ENCODE data around the gene MAZ. TPM values are rescaled to one million over a fixed set of nuclear protein-coding genes. Genes with fewer than 3 reads are reported as not detected.

The MAZ gene
- total RNA-seq, 1 donor from 2014 or later = 141 TPM

- H3K27ac ChIP-seq (ENCODE audit: low read depth, low read length) = peak overlapping the region; percentile 93
- H3K27me3 ChIP-seq (ENCODE audit: control insufficient read depth in 3 of 3, insufficient read depth in 3 of 3, low read length in 3 of 3) = no peaks in the 10 kb centered on the region
- no peak overlapping the region for H3K4me3 ChIP-seq (ENCODE audit: low read length in 3 of 3)
- peak overlapping the region; percentile 51 to 89 (median 84) for H3K9ac ChIP-seq (ENCODE audit: low read depth in 1 of 3, low read length in 3 of 3)
- no peaks in the 10 kb centered on the region for H3K9me3 ChIP-seq (ENCODE audit: control insufficient read depth in 3 of 3, low read length in 3 of 3)
- peaks cover 11 to 15% (median 14%) of the 10 kb centered on the region in 3 donors for H3K36me3 ChIP-seq (ENCODE audit: control insufficient read depth in 3 of 3, insufficient read depth in 3 of 3, low read length in 3 of 3)
- peaks cover 58 to 73% (median 70%) of the 10 kb centered on the region in 3 donors for H3K4me1 ChIP-seq (ENCODE audit: control insufficient read depth in 3 of 3, insufficient read depth in 3 of 3, low read length in 3 of 3)
Observed at GRCh38 chr16:29809850-29810698, 3.7 kb downstream of the MAZ start.

DNA sequence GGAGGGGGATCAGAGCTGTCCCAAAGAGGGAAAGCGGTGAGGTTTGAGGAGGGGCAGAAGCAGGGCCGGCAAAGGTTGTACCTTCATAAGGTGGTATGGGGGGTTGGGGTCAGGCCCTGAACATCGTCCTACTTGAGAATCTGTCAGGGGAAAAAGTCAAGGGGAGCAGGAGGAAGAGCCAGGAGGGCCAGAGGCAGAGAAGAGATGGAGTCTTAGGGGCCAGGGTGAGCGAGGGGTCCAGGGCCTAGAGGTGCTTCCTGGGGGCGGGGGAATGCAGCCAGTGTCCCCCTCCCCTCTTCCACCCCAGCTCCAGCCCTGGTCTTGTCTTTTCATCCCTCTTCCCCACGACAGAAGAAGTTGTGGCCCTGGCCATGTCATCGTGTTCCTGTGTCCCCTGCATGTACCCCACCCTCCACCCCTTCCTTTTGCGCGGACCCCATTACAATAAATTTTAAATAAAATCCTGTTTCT is 4.4 kb downstream of the MAZ start:
- H3K27ac ChIP-seq (ENCODE audit: low read depth, low read length) = peak overlapping the region; percentile 93
- peak overlapping the region; percentile 51 to 89 (median 84) for H3K9ac ChIP-seq (ENCODE audit: low read depth in 1 of 3, low read length in 3 of 3)
- H3K4me1 ChIP-seq (ENCODE audit: control insufficient read depth in 3 of 3, insufficient read depth in 3 of 3, low read length in 3 of 3) = peaks cover 61 to 77% (median 73%) of the 10 kb centered on the region in 3 donors
- H3K4me3 ChIP-seq (ENCODE audit: low read length in 3 of 3) = peak overlapping the region; percentile 21 to 87 (median 84)
- no peaks in the 10 kb centered on the region for H3K9me3 ChIP-seq (ENCODE audit: control insufficient read depth in 3 of 3, low read length in 3 of 3)
- H3K27me3 ChIP-seq (ENCODE audit: control insufficient read depth in 3 of 3, insufficient read depth in 3 of 3, low read length in 3 of 3) = no peaks in the 10 kb centered on the region
- H3K36me3 ChIP-seq (ENCODE audit: control insufficient read depth in 3 of 3, insufficient read depth in 3 of 3, low read length in 3 of 3) = peaks cover 11 to 15% (median 14%) of the 10 kb centered on the region in 3 donors

- H3K9ac ChIP-seq (ENCODE audit: low read depth in 1 of 3, low read length in 3 of 3) = peak overlapping the region; percentile 84 to 92 (median 89)
- H3K9me3 ChIP-seq (ENCODE audit: control insufficient read depth in 3 of 3, low read length in 3 of 3) = no peaks in the 10 kb centered on the region
- H3K36me3 ChIP-seq (ENCODE audit: control insufficient read depth in 3 of 3, insufficient read depth in 3 of 3, low read length in 3 of 3) = peaks cover 11 to 15% (median 14%) of the 10 kb centered on the region in 3 donors
- peak overlapping the region; percentile 74 to 87 (median 84) for H3K4me3 ChIP-seq (ENCODE audit: low read length in 3 of 3)
- H3K4me1 ChIP-seq (ENCODE audit: control insufficient read depth in 3 of 3, insufficient read depth in 3 of 3, low read length in 3 of 3) = peaks cover 61 to 77% (median 73%) of the 10 kb centered on the region in 3 donors
- H3K27ac ChIP-seq (ENCODE audit: low read depth, low read length) = peak overlapping the region; percentile 93
- H3K27me3 ChIP-seq (ENCODE audit: control insufficient read depth in 3 of 3, insufficient read depth in 3 of 3, low read length in 3 of 3) = no peaks in the 10 kb centered on the region
Observed at GRCh38 chr16:29811170-29811895, 5.0 kb downstream of the MAZ start.

DNA sequence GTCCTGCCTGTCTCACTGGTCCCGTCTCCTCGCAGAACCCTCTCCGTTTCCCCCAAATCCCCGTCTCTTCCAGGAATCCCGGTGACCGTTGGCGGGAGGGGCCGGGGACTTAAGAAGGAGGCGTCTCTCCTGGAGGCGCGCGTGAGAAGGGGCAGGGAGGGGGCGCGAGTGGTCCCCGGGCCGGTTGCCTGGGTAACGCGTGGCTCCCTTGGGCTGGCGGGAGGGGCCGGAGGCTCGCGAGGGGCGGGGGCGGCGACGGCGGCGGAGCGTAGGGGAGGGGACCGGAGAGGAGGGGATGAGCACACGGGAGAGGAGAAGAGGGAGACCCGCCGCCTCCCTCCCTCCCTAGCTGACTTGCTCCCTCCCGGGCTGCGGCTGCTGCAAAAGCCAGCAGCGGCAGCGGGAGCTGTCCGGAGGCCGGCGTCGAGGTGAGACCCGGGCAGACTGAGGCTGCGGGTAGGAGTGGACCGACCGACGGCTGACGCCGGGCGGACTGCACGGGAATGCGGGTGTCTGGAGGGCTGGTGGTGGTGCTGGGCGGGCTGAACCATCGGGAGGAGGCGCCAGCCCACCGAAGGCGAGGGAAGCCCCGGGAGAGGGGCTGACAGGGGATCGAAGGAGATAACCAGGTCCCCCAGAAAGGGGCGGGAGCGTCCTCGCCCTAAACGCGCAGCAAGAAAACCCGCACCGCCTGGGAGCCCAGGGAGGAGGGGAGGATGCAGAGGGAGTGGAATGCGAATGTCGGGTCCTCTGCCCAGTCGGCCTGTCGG is 5.8 kb downstream of the MAZ start, which contains the start of gene PRRT2:
TSS of gene PRRT2 (plus strand) at position 298 of the 770 bp plus-strand sequence. CDS start 862 bp downstream, outside the sequence.
- Histone ChIP-seq H3K9ac (ENCODE audit: low read depth in 1 of 3, low read length in 3 of 3) (peak within 1 kb of the TSS; percentile 84 to 92 (median 89)), H3K4me3 (ENCODE audit: low read length in 3 of 3) (peak within 1 kb of the TSS; percentile 74 to 87 (median 84)), H3K4me1 (ENCODE audit: control insufficient read depth in 3 of 3, insufficient read depth in 3 of 3, low read length in 3 of 3) (peaks cover 66 to 85% (median 80%) of the 10 kb centered on the region in 3 donors), H3K27ac (ENCODE audit: low read depth, low read length) (peak within 1 kb of the TSS; percentile 93), H3K27me3 (ENCODE audit: control insufficient read depth in 3 of 3, insufficient read depth in 3 of 3, low read length in 3 of 3) (no peaks in the 10 kb centered on the region), H3K9me3 (ENCODE audit: control insufficient read depth in 3 of 3, low read length in 3 of 3) (no peaks in the 10 kb centered on the region), H3K36me3 (ENCODE audit: control insufficient read depth in 3 of 3, insufficient read depth in 3 of 3, low read length in 3 of 3) (peaks cover 11 to 15% (median 14%) of the 10 kb centered on the region in 3 donors)

DNA sequence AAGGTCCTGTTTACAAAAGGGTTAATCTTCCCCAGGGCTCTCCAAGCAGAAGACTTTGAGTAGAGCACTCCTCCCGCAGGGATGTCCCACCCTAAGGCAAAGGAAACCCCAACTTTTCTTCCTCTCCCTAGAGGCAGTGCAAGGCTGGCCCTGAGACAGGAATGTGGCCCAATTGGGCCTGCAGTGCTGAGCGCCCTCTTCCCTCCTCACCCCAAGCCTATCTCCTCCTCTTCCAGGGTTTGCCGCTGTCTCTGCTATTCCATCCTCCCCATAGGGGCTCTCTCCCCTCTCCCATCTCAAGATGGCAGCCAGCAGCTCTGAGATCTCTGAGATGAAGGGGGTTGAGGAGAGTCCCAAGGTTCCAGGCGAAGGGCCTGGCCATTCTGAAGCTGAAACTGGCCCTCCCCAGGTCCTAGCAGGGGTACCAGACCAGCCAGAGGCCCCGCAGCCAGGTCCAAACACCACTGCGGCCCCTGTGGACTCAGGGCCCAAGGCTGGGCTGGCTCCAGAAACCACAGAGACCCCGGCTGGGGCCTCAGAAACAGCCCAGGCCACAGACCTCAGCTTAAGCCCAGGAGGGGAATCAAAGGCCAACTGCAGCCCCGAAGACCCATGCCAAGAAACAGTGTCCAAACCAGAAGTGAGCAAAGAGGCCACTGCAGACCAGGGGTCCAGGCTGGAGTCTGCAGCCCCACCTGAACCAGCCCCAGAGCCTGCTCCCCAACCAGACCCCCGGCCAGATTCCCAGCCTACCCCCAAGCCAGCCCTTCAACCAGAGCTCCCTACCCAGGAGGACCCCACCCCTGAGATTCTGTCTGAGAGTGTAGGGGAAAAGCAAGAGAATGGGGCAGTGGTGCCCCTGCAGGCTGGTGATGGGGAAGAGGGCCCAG is 6.7 kb downstream of the MAZ start:
- Histone ChIP-seq H3K27ac (ENCODE audit: low read depth, low read length) (peak overlapping the region; percentile 93), H3K9ac (ENCODE audit: low read depth in 1 of 3, low read length in 3 of 3) (peak overlapping the region in 2 of 3 donors; percentile 84 to 89), H3K27me3 (ENCODE audit: control insufficient read depth in 3 of 3, insufficient read depth in 3 of 3, low read length in 3 of 3) (no peaks in the 10 kb centered on the region), H3K4me1 (ENCODE audit: control insufficient read depth in 3 of 3, insufficient read depth in 3 of 3, low read length in 3 of 3) (peaks cover 62 to 82% (median 75%) of the 10 kb centered on the region in 3 donors), H3K4me3 (ENCODE audit: low read length in 3 of 3) (peak overlapping the region; percentile 74 to 87 (median 84)), H3K9me3 (ENCODE audit: control insufficient read depth in 3 of 3, low read length in 3 of 3) (no peaks in the 10 kb centered on the region), H3K36me3 (ENCODE audit: control insufficient read depth in 3 of 3, insufficient read depth in 3 of 3, low read length in 3 of 3) (peaks cover 11 to 17% (median 14%) of the 10 kb centered on the region in 3 donors)

GRCh38 chr16:29813644-29814562 is 7.6 kb downstream of the MAZ start:
- H3K27me3 ChIP-seq (ENCODE audit: control insufficient read depth in 3 of 3, insufficient read depth in 3 of 3, low read length in 3 of 3) = no peaks in the 10 kb centered on the region
- H3K4me3 ChIP-seq (ENCODE audit: low read length in 3 of 3) = peak overlapping the region in 1 of 3 donors; percentile 13
- H3K36me3 ChIP-seq (ENCODE audit: control insufficient read depth in 3 of 3, insufficient read depth in 3 of 3, low read length in 3 of 3) = peaks cover 12 to 22% (median 14%) of the 10 kb centered on the region in 3 donors
- peak overlapping the region in 1 of 3 donors; percentile 89 for H3K9ac ChIP-seq (ENCODE audit: low read depth in 1 of 3, low read length in 3 of 3)
- H3K27ac ChIP-seq (ENCODE audit: low read depth, low read length) = no peak overlapping the region
- H3K4me1 ChIP-seq (ENCODE audit: control insufficient read depth in 3 of 3, insufficient read depth in 3 of 3, low read length in 3 of 3) = peaks cover 54 to 76% (median 66%) of the 10 kb centered on the region in 3 donors
- H3K9me3 ChIP-seq (ENCODE audit: control insufficient read depth in 3 of 3, low read length in 3 of 3) = no peaks in the 10 kb centered on the region

DNA sequence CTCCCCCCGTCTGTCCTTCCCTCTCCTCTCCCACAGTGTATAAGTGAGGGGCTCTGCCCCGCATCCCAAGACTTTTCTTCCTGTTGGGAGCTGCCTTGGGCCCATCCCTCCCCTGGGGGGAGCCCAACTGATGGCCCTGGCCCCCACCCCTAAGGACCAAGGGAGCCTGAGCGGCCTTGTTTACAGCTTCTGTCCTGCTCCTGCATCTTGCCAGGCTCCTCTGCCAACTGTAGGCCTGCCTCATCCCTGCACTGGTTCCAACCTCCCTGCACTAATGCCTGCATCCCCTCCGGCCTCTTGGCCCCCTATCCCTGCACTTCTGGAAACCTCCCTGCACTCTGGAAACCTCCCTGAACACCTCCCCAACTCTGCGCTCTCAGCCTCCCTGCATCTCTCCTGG is 8.3 kb downstream of the MAZ start:
- Histone ChIP-seq H3K9ac (ENCODE audit: low read depth in 1 of 3, low read length in 3 of 3) (peak overlapping the region in 2 of 3 donors; percentile 74 to 92), H3K27me3 (ENCODE audit: control insufficient read depth in 3 of 3, insufficient read depth in 3 of 3, low read length in 3 of 3) (no peaks in the 10 kb centered on the region), H3K9me3 (ENCODE audit: control insufficient read depth in 3 of 3, low read length in 3 of 3) (no peaks in the 10 kb centered on the region), H3K27ac (ENCODE audit: low read depth, low read length) (peak overlapping the region; percentile 30), H3K36me3 (ENCODE audit: control insufficient read depth in 3 of 3, insufficient read depth in 3 of 3, low read length in 3 of 3) (peaks cover 12 to 24% (median 15%) of the 10 kb centered on the region in 3 donors), H3K4me3 (ENCODE audit: low read length in 3 of 3) (no peak overlapping the region), H3K4me1 (ENCODE audit: control insufficient read depth in 3 of 3, insufficient read depth in 3 of 3, low read length in 3 of 3) (peaks cover 56 to 76% (median 63%) of the 10 kb centered on the region in 3 donors)
